Activated CD8-positive, alpha-beta memory T cell treated with anti-CD3 and anti-CD28 coated beads for 4 hours (primary cell): ENCODE data around the gene ZNF260.
"Not testable (repeated sequence)": the region's sequence is repeated elsewhere in the genome, so short reads cannot be mapped to it uniquely, and the experiment has no call there.

Source experiments
- DNase-seq, 2 donors: peaks; one replicate each; pipeline ENCODE4 v3.0.0-alpha.2; 2020; ENCODE audit warnings: low read depth in 2 of 2

The ZNF260 gene

DNA sequence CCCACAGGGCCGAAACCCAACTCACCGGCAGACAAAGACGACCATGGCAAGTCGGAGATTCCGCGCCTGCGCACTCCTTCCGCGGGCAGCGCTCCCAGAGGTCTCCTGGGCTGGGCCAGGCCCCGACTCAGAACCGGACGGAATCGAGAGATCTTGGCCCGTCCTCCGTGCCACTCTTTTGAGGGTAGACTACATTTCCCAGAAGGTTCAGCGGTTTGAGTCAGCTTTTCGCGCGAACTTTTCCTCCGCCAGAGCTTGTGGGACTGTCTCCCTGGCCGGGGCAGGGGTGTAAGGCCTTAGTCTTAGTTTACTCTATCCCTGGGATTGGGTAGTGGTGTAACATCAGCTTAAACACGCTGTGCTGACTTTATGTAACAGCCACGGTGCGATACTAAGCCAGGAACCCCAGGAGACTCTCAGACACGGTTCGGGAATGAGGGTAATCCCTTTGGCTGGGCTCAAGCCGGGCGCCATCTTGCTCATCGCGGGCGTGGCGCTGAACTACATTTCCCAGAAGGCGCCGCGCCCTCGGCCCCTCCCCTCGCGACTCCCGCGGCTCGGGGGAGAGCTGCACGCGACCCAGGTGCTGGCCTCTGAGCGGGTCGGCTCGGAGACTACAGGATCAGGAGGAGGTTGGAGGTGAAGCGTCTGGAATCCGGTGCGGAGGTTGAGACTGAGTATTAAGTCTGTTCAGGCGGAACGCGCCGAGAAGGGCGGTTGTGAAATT, at the start of gene ZNF260:
Gene ZNF260, minus strand, starts transcription at position 78 of the 727 bp plus-strand sequence. CDS start 13,033 bp downstream, outside the sequence.
- peak; percentile 79 to 87 for DNase-seq

DNA sequence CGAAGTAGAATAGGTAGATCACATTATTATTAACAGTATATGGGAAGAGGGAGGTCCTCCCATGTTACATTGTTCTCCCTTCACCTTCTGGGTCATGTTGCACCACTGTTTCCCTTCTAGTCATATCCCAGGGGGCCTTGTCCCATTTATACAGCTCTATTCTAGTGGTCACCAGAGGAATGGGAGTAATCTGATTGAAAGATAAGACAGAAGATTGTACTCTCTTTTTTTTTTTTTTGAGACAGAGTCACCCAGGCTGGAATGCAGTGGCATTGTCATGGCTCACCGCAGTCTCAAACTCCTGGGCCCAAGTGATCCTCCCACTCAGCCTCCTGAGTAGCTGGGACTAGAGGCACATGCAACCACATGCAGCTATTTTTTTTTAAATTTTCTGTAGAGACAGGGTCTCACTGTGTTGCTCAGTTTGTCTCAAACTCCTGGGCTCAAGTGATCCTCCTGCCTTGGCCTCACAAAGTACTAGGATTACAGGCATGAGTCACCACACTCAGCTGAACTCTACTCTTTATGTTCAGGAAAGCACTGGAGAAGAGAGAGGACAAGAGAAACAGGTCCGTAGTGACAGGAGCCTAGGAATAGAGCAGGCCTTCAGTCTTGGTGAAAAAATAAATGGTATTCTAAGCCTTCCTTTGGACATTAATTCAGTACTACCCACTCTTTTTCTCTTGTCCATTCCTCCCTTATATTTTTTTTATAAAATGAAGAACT, 49.4 kb upstream of the ZNF260 start:
- DNase-seq: no peak

DNA sequence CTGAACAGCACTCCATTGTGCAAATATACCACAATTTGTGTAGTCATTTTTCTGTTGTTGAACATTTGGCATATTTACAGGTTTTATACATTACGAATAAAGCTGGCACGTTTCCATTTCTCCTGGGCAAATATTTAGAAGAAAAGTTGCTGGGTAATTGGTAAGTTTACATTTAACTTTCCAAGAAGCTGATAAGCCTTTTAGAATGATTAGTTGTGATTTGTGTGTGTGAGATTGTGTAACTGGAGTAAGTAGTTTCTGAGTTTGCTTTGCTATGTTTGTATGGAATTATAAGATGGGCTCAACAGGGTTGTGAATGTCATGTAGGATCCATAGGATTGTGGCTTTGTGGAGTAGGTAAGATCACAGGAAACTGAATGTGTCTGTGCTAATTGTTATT, 46.7 kb upstream of the ZNF260 start:
- DNase-seq: no peak

DNA sequence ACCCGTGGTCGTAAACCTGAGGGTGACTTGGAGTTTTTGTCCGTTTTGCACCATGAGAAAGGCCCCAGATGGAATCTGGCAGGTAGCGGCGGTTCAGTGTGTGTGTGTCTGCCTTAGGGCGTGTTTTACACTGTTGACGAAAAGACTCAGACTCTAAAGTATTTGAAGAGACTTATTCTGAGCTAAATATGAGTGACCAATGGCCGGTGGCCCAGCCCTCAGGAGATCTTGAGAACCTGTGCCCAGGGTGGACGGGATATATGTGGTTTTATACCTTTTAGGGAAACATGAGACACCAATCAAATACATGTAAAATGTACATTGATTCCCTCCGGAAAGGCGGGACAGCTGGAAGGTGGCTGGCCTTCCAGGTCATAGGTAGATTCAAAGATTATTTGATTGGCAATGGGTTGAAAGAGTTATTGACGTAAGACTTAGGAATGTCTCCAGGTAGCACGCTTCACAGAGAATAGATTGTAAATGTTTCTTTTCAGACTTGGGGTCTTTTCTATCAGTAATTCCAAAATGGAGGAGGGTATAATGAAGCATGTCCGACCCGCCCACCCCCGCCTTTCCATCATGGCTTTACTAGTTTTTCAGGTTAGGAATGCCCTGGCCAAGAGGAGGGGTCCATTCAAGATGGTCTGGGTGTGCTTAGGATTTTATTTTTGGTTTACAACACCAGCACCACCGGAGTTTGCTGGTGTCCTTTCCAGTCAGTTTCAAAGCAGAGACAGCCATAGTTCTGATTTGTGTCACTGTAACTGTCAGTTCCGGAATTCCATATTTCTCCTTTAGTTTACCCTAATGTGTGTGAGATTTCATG, 46.0 kb upstream of the ZNF260 start:
- DNase-seq: no peak

DNA sequence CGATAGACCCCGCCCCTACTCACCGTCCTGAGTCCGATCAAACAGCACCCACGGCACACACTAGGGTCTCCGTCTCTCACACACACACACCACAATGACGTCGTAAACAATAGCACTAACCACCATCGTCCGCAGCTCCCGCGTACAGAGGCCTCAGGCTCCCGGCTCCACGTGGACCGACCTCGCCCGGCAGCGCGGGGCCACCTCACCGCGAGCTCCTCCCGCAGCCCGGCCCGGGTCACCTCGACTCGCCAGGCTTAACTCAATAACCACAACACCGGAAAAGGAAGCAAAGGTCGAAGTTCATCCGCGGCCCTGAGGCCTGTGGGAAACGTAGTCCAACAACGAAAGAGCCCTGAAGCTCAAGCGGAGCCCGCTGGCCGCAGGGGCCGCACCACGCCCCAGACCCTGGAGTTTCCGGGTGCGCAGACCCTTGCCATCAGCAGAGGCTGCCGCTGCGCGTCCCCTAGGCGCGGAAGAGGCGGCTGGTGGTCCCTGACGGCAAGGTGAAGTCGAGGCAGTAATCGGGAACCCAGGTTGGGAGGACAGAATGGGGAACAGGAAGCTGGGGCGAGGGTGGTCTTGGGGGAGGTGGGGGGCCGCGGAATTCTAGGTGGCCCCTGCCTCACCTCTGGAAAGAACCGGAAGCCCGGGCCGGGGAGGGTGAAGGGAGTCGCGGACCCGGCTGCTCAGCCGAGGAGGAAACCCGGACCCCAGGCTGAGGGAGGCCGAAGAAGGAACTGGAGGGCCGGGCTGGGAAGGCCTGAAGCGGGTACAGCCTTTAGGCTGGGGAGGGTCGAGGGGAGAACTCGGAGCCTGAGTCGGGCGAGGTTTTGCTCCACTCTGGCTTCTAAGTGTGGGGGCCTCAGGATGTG, 45.2 kb upstream of the ZNF260 start, which contains the start of gene ZNF529:
Gene ZNF529, minus strand, starts transcription at position 273 of the 875 bp plus-strand sequence. CDS start 946 bp downstream, outside the sequence.
- peak; percentile 68 to 70 for DNase-seq

DNA sequence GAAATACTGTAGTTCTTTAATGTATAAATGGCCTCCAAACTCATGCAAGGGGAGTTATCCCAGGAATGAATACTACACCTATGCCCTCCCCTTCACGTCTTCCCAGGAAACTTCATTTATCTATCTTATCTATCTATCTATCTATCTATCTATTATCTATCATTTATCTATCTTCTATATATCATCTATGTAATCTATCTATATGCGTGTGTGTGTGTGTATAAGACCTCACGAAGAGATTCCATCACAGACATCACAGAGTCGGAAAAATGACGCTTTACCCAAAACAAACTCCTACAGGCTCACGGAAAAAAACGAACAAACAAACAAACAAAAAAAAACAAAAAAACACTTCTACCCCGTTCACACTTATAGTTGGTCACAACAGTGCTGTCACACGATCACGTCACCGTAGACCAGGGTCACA, 44.5 kb upstream of the ZNF260 start:
- DNase-seq: no peak

DNA sequence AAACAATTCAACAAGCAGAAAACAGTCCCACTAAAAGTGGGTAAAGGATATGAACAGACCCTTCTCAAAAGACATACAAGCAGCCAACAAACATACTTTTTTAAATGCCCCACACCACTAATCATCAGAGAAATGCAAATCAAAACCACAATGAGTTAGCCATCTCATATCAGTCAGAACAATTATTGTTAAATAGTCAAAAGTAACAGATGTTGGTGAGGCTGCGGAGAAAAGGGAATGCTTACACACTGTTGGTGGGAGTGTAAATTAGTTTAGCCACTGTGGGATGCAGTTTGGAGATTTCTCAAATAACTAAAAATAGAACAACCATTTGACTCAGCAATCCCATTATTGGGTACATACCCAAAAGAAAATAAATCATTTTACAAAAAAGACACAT, 36.3 kb upstream of the ZNF260 start:
- DNase-seq: no peak

DNA sequence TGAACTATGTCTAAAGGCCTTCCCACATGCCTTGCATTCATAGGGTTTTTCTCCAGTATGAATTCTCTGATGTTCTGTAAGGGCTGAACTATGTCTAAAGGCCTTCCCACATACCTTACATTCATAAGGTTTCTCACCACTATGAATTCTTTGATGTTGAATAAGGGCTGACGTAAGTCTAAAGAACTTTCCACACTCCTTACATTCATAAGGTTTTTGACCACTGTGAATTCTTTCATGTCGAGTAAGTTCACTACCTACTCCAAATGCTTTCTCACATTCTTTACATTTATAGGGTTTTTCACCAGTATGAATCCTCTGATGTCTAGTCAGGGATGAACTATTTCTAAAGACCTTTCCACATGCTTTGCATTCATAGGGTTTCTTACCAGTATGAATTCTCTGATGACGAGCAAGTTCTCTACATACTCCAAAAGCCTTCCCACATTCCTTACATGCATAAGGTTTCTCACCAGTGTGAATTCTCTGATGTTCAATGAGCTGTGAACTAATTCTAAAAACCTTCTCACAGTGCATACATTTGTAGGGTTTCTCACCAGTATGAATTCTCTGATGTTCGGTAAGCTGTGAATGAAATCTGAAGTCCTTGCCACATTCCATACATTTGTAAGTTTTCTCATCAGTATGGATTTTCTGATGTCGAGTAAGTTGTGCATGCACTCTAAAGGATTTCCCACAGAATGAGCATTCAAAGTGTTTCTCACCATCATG, 19.1 kb upstream of the ZNF260 start:
- no peak for DNase-seq

DNA sequence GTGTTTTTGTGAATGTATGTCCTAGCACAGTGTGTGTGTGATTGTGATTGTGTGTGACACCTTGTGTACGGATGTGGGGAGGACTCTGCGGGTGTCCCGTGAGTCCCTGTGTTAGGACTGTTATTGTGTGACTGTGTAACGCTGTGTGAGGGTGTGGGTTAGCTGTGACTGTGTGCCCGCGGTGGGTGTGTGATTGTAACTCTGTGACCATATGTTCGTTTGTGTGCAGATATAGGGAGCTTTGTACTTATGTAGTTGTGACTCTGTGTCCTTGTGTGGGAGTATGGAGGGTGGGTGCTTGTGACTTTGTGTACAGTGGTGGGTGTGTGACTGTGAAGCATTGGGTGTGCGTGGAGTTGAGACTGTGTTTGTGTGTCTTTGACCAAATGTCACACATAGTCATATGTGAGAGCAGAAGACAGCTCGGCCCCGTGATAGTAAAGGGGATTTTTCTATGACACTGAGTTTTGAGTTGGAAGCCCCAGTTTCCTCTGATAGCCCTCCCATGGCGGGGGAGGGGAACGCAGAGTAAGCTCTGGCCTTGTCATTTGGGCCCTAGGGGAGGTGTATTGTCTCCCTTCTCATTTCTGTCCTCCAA, 949 bp upstream of the ZNF260 start:
- peak in 1 of 2 donors; percentile 1 for DNase-seq

DNA sequence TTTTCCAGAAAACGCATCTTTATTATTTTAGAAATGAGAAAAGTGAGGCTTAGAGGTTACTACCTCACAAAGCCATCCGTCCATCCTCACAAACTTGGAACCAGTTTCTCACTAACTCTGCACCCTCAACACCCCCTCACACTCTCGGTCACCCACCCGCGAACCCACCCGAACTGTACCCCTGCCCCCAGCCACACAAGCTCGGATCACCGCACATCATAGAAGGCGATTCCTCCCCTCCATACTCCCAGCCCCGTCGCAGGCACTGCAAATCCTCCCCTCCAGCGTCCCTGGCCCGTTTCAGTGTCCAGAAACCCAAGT, 238 bp downstream of the ZNF260 start:
- no peak for DNase-seq

DNA sequence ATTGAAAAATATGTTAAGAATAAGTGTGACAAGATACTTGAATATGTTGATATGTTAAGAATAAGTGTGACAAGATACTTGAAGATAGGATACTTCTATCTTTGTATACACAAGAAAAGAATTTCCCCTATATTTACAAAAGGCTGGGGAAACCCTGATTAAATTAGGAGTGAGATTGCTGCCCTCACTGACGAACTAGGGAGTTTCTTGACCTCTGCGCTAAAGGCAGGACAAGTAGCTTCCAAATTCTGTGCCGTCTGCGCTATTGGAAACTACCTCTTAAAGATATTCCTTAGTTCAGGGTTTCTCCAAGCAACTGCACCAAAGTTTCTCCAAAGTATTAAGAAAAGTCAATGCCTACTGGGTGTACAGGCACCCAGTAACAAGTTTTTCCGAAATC, 730 bp downstream of the ZNF260 start:
- DNase-seq: no peak

DNA sequence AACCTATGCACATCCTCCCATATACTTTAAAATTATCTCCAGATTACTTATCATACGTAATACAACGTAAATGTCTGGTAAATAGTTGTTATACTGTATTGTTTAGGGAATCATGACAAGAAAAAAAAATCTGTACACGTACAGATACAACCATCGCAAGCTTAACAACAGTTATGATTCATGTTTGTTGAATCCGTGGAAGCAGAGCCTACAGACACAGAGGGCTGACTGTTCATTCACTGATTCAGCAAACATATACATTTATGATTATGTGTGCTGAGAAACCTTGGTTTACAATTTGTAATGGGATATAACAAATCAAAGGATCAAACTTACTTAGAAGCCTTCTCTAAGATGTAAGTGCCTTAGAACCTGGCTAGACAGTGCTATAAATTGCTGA, 1.5 kb downstream of the ZNF260 start:
- no peak for DNase-seq

DNA sequence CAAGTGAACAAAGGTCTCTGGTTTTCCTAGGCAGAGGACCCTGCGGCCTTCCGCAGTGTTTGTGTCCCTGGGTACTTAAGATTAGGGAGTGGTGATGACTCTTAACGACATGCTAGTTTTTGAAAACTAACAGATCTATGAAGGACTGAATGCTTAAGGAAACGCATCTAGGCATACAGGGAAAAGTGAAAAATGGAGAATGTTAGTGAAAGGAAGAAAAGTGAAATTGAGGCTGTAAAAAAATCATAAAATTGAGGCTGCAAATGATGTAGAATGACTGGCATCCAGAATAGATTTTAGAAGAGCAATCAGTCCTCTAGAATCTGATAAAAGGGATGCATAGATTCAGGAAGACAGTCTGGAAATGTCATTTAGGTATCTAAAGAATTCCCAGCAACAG, 3.5 kb downstream of the ZNF260 start:
- DNase-seq: no peak

DNA sequence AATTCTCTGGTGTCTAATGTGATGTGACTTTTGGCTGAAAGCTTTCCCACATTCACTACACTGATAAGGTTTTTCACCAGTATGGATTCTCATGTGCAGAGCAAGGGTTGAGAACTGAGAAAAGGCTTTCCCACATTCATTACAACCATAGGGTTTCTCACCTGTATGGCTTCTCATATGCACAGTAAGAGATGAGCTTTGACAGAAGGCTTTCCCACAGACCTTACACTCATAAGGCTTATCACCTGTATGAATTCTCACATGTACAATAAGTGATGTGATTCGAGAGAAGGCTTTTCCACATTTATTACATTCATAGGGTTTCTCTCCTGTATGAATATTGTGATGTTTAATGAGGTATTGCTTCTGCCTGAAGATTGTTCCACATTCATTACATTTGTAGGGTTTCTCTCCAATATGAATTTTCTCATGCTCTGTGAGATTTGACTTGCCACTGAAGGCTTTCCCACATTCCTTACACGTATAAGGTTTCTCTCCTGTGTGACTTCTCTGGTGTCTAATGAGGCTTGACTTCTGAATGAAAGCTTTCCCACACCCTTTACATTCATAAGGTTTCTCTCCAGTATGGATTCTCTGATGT, 14.0 kb downstream of the ZNF260 start:
- DNase-seq: no peak

DNA sequence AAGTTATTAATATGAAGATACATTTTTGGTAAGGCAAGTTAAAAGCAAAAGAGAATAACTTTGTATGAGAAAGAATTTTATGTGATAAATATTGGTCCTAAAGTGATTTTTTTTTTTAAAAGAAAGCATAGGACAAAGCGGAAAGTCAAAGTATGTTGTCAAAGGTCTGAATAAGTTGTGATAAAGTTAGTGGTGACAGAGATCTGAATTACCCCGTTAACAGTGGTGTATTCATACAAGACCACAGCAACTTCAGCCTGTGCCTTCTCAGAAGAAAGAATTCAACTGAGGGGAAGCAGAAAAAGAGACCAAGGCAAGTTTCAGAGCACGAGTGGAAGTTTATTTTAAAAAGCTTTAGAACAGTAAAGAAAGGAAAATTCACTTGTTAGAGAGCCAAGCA, 19.7 kb downstream of the ZNF260 start:
- DNase-seq: no peak

DNA sequence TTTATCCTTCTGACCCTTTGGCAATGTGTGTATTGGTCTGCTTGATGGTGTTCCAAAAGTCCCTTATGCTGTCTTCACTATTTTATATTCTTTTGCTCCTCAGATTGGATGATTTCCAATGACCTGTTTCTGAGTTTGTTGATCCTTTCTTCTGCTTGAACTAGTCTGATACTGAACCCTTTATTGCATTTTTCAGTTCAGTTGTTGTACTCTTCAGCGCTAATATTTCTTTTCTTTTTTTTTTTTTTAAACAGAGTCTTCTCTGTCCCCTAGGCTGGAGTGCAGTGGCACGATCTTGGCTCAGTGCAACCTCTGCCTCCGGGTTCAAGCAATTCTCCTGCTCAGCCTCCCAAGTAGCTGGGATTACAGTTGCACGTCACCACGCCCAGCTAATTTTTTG, 26.1 kb downstream of the ZNF260 start:
- DNase-seq: no peak

DNA sequence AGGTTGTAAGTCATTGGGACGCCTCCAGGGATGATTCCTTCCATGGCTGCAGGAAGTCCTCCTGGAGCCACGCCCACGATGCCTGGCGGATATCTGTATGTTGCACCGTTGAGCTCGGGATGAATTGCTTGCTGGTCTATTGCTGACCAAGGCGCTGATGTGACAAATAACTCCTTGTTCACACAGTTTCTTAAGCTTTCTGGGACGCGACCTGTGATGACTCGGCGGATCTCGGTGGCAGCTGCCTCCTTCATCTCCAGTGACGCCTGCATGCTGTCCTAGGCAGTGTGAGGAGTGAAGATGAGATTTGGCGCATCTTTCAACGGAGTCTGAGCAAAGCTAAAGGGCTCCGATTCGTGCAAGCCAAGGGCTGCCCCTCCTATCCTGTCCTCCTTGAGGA, 31.1 kb downstream of the ZNF260 start:
- DNase-seq: no peak

DNA sequence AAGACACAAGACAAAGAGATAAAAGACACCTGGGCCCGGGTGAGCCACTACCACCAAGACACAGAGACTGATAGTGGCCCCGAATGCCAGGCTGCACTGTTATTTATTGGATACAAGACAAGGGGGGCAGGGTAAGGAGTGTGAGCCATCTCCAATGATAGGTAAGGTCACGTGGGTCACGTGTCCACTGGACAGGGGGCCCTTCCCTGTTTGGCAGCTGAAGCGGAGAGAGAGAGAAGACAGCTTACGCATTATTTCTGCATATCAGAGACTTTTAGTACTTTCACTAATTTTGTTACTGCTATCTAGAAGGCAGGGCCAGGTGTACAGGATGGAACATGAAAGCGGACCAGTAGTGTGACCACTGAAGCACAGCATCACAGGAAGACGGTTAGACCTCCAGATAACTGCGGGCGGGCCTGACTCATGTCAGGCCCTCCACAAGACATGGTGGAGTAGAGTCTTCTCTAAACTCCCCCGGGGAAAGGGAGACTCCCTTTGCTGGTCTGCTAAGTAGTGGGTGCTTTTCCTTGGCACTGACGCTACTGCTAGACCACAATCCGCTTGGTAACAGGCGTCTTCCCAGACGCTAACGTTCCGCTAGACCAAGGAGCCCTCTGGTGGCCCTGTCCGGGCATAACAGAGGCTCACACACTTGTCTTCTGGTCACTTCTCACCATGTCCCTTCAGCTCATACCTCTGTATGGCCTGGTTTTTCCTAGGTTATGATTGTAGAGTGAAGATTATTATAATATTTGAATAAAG, 35.2 kb downstream of the ZNF260 start:
- DNase-seq: not testable (repeated sequence)

DNA sequence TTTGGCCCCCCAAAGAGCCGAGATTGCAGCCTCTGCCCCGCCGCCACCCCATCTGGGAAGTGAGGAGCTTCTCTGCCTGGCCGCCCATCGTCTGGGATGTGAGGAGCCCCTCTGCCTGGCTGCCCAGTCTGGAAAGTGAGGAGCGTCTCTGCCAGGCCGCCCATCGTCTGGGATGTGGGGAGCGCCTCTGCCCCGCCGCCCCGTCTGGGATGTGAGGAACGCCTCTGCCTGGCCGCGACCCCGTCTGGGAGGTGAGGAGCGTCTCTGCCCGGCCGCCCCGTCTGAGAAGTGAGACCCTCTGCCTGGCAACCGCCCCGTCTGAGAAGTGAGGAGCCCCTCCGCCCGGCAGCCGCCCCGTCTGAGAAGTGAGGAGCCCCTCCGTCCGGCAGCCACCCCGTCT, 37.2 kb downstream of the ZNF260 start:
- not testable (repeated sequence) for DNase-seq
